Measurements from ENCODE around the gene ZNF594.
"Not testable (repeated sequence)": the region's sequence is repeated elsewhere in the genome, so short reads cannot be mapped to it uniquely, and the experiment has no call there.

The ZNF594 gene

DNA sequence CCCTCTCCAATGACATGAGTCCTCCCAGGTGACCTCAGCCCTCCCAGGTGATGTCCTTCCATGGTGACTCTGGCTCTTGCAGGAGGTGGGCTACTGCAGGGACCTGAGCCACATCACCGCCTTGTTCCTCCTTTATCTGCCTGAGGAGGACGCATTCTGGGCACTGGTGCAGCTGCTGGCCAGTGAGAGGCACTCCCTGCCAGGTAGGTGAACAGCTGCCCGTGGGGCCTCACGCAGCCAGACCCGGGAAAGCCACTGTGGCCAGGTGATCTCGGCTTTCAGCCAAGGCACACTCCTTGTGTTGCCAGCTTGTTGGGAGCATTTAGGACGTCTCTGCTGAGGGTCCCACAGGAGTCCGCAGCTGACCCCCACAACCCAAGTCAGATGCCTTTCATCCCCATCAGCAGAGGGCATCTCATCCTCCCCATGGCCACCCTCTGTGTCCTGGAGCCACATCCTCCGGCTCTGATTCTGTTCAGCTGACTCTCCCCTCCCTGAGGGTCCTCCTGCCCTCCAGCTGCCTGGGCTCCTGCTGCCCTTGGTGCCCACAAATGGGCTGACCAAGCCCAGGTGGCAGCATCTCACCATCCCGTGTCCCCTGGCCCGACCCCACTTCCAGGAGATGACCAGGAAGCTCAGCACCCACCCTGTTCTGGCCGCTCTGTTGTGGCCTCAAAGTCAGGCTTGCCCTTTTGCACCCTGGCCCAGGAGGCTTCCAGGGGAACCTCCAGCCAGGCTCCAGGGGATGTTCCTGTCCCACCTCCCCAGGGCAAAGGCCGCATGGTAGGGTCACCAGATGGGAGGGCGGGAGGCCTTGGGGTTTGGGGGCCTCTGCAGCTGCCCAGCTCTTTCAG lies 55.7 kb downstream of the ZNF594 start:
- no peak for DNase-seq

DNA sequence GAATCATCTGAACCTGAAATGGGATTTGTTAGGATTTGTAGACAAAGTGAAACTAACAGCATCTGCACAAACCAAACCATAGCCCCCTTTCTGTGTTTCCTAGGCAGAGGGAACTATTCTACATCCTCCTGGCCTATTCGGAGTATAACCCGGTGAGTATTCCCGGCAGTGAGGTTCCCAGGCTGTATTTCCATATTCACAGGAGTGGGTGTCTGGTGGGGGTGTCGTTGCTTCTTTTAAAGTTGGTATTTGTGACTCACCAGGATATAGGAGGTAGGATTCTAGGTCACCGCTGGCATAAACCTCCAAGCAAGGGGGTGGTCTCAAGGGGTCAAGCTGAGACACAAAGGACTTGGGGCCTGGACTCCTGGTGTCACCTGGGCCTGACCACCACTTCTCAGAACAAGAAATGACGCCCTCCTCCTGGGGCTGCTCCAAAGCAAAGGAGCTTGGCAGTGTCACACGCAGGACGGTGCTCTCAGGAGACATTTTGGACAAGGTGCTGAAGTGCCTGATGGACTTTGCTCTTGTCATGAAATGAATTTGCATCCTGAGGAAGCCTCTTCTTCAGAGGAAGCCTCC lies 56.4 kb downstream of the ZNF594 start:
- DNase-seq: not testable (repeated sequence)

DNA sequence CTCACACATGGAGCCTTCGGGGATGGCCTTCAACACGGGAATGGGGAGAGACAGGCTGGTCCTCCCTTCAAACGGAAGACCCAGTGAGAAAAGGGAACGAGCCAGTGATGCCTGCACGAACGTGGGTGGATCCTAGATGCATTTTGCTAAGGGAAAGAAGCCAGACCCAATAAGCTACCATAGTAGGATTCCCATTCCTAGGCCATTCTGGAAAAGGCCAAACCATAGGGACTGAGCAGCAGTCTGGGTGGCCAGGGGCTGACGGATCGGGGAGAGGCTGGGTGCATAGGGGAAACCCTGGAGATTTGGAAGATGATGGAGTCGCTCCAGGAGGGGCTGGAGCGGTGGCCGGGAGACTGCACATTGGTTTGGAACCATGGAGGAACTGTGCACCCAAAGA lies 57.1 kb downstream of the ZNF594 start:
- DNase-seq: not testable (repeated sequence)

GRCh38 chr17:5133961-5134360 lies 57.7 kb downstream of the ZNF594 start:
- DNase-seq: not testable (repeated sequence)

- DNase-seq: no peak
These were observed 58.4 kb downstream of the ZNF594 start for GRCh38 chr17:5133311-5133710.

- not testable (repeated sequence) for DNase-seq
These were observed 59.0 kb downstream of the ZNF594 start for GRCh38 chr17:5132503-5133225.

GRCh38 chr17:5131799-5132502 lies 59.7 kb downstream of the ZNF594 start:
- not testable (repeated sequence) for DNase-seq

DNA sequence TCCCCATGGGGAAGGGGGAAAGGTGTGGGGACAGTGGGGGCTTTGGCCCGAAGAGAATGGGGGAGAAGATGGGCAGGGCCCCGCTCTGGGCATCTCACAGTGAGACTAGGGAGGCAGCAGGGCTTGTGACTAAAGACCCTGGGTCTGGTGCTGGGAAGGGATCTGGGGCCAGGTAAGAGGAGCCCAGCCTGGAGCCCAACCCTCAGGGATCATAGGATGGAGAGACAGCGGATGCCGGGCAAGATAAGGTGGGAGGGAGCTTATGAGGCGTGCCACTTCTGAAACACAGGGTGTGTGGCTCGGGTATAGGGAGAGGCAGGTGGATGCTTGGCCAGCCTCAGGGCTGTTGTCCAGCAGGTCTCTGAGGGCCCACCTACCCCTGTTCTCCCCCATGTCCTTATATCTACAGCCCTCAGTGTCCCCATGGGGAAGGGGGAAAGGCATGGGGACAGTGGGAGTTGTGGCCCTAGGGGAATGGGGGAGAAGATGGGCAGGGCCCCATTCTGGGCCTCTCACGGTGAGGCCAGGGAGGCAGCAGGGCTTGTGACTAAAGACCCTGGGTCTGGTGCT lies 60.4 kb downstream of the ZNF594 start:
- no peak for DNase-seq

DNA sequence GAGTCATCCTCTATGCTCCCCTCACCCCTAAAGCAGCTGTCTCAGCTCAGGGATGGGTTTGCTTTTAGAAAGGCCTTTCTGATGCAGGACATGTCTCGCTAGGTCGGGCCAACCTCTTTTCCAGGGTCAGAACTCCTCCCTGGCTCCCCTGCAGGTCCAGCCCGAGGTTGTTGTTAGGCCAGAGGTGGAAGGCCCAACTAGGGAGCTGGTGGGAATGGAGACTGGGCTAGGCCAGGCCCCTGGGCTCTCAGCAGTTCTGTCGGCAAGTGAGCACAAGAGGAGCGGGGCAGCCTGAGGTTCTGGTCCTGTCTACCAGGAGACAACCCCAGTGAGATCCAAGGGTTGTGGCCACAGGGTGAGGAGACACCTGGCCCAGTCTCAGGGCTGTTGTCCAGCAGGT lies 61.0 kb downstream of the ZNF594 start:
- DNase-seq: not testable (repeated sequence)

DNA sequence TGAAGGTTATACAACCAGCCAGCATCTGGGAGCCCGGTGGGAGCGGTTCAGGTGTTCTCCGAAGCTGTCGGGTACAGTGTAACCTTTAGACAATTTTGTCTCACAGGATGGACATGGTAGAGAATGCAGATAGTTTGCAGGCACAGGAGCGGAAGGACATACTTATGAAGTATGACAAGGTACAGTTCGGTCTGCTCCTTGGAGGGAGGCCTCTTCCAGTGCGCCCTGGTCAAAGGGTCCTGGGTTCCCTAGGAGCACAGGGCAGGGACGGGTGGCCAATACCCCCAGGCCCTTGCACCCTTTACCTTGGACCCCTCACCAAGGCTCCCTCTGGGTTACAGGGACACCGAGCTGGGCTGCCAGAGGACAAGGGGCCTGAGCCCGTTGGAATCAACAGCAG lies 61.4 kb downstream of the ZNF594 start:
- not testable (repeated sequence) for DNase-seq

DNA sequence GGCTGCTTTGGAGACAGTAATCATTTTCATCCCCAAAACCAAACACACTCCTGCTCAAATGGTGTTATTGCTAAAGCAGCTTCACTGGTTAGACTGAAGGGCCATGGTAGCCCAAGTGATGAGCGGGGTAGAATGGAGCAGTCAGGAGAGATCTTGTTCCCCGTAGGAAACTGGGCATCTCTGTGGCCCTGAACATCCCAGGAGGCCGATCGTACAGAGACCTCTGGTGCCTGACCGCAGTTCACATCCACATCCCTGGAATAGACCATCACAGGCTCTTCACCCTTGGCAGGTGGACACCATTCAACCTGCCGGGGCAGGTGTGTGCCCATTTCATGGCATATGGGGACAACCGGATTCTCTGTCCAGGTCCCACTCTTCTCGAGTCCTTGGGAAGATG lies 61.9 kb downstream of the ZNF594 start:
- DNase-seq: not testable (repeated sequence)

All from suppressor macrophage treated with lipopolysaccharide for 1 hour (primary cell).